GM21737 (cell line): Measurements from ENCODE around the gene COX6A2.
"Not testable (repeated sequence)": the region's sequence is repeated elsewhere in the genome, so short reads cannot be mapped to it uniquely, and the experiment has no call there.

Experiments used
- ATAC-seq: cut with Tn5 transposase; IDR thresholded peaks from one replicate; pipeline ENCODE4 v1.9.1; 2021; ENCODE audit warnings: mild to moderate bottlenecking, moderate library complexity; ENCODE audit not compliant: unreplicated experiment

COX6A2 gene

GRCh38 chr16:31439023-31439422 lies 10.9 kb upstream of the COX6A2 start:
- ATAC-seq = not testable (repeated sequence)

- no peak for ATAC-seq
Observed at GRCh38 chr16:31438414-31438813, 10.3 kb upstream of the COX6A2 start.

- ATAC-seq = no peak
Observed at GRCh38 chr16:31436221-31437045, 8.3 kb upstream of the COX6A2 start.

- no peak for ATAC-seq
Observed at GRCh38 chr16:31435341-31436220, 7.4 kb upstream of the COX6A2 start.

- no peak for ATAC-seq
Observed at GRCh38 chr16:31430380-31431052, 2.4 kb upstream of the COX6A2 start.

- no peak for ATAC-seq
Observed at GRCh38 chr16:31429796-31430195, 1.6 kb upstream of the COX6A2 start.

- no peak for ATAC-seq
Observed at GRCh38 chr16:31429314-31429713, 1.2 kb upstream of the COX6A2 start.

GRCh38 chr16:31428638-31429247 lies 583 bp upstream of the COX6A2 start:
- no peak for ATAC-seq

GRCh38 chr16:31427441-31428278 lies 500 bp downstream of the COX6A2 start:
- no peak for ATAC-seq

- no peak for ATAC-seq
Observed at GRCh38 chr16:31423801-31424200, 4.4 kb downstream of the COX6A2 start.

- ATAC-seq = no peak
Observed at GRCh38 chr16:31423241-31423640, 4.9 kb downstream of the COX6A2 start.

- ATAC-seq = no peak
Observed at GRCh38 chr16:31421587-31421986, 6.6 kb downstream of the COX6A2 start.

- no peak for ATAC-seq
Observed at GRCh38 chr16:31420037-31420436, 8.1 kb downstream of the COX6A2 start.

- ATAC-seq = no peak
Observed at GRCh38 chr16:31417916-31418315, 10.2 kb downstream of the COX6A2 start.

- not testable (repeated sequence) for ATAC-seq
Observed at GRCh38 chr16:31417036-31417435, 11.1 kb downstream of the COX6A2 start.

- no peak for ATAC-seq
Observed at GRCh38 chr16:31416371-31416770, 11.8 kb downstream of the COX6A2 start.

- ATAC-seq = no peak
Observed at GRCh38 chr16:31414706-31415105, 13.5 kb downstream of the COX6A2 start.

- ATAC-seq = no peak
Observed at GRCh38 chr16:31413943-31414342, 14.2 kb downstream of the COX6A2 start.

- ATAC-seq = no peak
Observed at GRCh38 chr16:31413381-31413780, 14.8 kb downstream of the COX6A2 start.

- no peak for ATAC-seq
Observed at GRCh38 chr16:31412750-31413149, 15.4 kb downstream of the COX6A2 start.
